22Rv1 (cell line): ENCODE measurements around the gene DPT.

Experiments used
- CTCF ChIP-seq: fragments of 450-650 bp; IDR thresholded peaks from 2 replicates; pipeline ENCODE4 v1.5.1; 2017; ENCODE audit warnings: mild to moderate bottlenecking
- ZFX ChIP-seq: fragments of 450-650 bp; IDR thresholded peaks from 2 replicates; pipeline ENCODE4 v1.6.1; 2017; ENCODE audit warnings: antibody characterized with exemption, borderline replicate concordance

- no peak for TF ChIP-seq CTCF
- no peak for TF ChIP-seq ZFX
Observed at GRCh38 chr1:168725060-168725459, 3.9 kb downstream of the DPT start.
